ENCODE results near the gene SECISBP2L.
A peak's percentile ranks its signal among the peaks of the same experiment; 100 is the strongest.
"Not testable (repeated sequence)": the region's sequence is repeated elsewhere in the genome, so short reads cannot be mapped to it uniquely, and the experiment has no call there.

The SECISBP2L gene

DNA sequence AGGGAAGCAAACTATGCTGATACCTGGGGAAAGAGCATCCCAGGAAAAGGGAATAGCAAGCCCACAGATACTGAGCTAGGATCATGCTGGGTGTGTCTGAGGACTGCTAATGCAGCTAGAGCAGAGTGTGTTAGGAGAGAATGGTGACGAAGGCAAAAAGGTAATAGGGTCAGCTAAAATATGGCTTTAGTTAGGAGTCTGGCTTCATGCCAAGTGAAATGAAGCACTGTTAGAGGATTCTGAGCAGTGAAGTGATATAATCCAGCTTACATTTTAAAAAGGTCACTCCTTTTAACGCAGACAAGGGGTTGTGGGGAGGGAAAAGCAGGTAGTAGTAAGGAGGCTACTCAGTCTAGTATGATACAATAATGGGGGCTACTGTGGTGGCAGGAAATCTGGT is 30.4 kb downstream of the SECISBP2L start:
- no peak for DNase-seq (ENCODE audit: low read depth in 1 of 2, low spot score in 1 of 2)

DNA sequence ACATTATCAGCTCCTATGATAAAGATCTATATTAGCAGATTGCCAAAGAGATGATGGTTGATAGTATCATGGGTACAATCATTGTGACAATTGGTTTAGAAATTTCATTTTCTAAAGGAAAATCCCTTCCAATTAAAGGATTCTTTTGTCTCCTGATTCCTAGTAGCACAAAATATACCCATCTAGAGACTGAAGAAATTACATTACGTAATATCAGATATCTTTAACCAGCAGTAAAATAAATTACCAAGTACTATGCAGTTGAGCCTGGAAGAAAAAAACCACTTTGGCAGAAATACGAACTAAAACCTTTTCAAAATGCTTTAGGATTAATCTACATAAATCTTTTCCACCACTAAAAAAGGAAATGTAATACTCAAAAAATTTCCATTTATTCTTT is 46.9 kb downstream of the SECISBP2L start:
- DNase-seq (ENCODE audit: low read depth in 1 of 2, low spot score in 1 of 2): no peak

DNA sequence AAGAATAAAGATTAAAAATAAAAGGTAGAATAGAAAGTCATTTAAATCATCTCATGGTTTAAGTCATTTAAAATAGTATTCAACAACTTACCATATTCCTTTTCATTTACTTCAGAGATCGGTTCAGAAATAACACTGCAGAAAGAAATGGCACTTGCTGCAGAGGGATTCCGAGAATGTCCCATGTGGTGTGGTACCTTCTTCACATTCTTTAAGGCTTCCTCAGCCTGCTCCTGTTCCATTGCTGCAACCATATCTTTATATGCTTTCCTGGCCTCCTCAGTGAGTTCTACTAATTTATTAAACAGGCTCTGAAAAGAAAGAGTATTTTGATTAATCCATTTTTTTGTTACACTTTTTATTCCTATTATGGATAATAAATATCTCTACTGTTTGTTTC is 50.0 kb downstream of the SECISBP2L start:
- no peak for DNase-seq (ENCODE audit: low read depth in 1 of 2, low spot score in 1 of 2)

DNA sequence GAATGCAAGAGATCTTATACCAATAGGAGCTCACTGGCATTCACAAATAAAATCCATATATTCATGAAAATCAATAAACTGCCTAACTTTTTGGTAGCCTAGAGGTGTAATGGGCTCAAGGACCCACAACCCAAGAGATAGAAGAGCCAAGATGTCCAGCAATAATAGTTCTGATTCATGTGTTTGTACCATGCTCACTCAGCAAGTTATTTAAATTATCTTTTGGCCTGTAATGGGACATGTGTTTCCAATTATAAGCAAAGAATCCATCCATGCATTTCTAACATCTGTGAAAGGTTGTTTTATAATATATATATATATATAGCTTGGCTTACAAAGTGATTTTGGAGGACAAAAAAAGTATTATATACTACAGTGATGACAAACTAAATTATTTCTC is 52.9 kb downstream of the SECISBP2L start:
- DNase-seq (ENCODE audit: low read depth in 1 of 2, low spot score in 1 of 2): no peak

DNA sequence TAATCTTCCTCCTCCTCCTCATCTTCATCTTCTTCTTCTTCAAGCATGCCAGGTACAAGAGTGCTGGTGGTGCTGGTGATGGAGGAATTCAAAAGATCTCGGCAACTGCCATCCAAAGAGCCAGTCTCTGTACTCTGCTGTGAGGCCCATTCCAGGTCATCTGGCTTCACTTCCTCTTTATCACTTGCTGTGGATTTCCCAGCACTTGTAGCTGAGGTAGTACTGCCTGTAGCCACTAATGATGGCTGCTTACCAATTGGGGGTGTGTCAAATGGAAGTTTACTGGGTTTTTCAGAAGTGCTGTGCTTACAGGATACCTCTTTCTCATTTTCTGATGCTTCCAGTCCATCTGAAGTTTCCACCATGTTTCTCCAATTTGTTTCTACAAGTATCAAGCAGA is 53.7 kb downstream of the SECISBP2L start:
- DNase-seq (ENCODE audit: low read depth in 1 of 2, low spot score in 1 of 2): no peak

DNA sequence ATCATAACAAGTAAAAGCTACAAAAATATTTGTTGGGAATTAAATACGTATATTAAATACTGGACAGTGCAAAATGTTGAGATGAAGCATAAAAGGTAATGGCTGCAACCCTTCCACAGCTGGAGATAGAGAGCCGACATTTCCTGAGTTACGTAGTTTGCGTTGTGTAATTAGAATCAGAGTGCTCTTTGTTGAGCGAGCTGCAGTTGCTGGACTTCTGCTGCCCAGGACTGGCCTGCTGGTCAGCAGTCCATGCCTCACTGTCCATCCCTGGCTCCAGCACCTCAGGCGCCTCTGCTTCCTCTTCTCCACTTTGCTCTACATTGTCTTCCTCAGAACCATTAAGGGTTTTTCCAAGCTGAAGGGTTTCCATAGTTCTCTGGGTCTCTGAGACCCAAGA is 54.1 kb downstream of the SECISBP2L start:
- DNase-seq (ENCODE audit: low read depth in 1 of 2, low spot score in 1 of 2): no peak

DNA sequence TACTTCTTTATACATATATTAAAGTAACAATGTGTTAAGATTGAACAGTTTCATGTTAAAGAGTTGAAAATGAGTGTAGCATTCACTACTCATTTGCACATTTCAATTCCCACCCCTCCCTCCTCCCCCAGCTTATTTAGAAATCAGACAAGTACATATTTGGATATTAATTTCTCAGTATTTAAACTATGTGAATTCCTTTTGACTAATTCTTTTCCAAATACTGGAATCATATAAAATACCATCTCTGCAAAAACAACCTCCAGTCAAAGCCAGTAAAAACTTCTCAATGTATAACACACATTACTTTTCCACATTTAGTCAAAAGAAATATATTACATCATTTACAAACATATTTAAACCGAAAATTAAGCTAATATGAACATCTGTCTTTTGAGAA is 57.1 kb downstream of the SECISBP2L start:
- DNase-seq (ENCODE audit: low read depth in 1 of 2, low spot score in 1 of 2): no peak

DNA sequence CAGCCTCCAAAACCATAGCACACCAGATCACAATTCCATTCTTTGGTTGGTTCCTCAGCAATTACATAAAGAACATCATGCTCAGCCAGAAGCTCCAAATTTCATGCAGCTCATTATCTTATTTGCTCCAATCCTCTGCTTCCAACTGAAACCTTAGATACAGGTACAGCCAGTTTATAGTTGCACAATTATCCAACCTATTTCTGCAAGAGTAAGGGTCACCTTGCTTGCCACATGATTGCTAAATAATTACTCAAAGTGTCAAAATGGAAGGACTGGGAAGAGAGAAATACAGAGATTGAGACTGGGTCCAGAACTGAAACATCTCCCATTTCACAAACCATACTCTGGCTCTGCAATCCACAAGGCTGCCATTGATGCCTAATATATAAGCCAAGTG is 59.1 kb downstream of the SECISBP2L start:
- DNase-seq (ENCODE audit: low read depth in 1 of 2, low spot score in 1 of 2): no peak

DNA sequence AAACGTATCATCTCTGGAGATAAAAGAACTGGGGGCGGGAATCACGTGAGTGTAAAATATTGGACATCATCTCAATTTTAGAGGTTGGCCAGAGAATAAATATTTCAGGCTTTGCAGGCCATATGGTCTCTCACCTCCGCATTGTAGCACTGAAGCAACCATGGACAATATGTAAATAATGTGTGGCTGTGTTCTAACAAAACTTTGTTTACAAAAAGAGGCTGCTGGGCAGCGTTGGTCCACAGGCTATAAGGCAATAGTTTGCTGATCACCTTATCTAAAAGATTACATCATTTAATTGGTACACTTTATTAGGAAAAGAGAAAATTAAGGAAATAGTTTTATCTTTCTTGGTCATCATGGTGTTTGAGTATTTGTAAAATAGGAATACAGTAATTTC is 60.0 kb downstream of the SECISBP2L start:
- no peak for DNase-seq (ENCODE audit: low read depth in 1 of 2, low spot score in 1 of 2)

DNA sequence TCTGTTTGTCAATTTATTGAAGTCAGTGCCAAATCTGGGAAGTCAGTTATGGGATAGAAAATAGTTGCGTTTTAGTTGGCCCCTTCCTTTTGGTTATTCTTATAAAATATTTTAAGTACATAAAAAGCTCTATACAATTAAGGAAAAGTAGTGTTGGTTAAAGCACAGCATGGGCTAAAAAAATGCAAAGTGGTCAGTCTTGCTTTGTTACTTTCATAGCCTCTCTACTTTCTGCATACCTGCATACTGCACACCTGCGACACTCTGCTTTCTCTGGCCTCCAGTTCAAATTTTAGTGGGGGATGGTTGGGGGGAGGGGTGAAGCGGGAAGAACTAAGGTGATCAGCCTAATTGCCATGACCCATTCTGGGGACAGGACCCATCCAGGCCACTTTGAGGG is 60.7 kb downstream of the SECISBP2L start:
- DNase-seq (ENCODE audit: low read depth in 1 of 2, low spot score in 1 of 2): no peak

DNA sequence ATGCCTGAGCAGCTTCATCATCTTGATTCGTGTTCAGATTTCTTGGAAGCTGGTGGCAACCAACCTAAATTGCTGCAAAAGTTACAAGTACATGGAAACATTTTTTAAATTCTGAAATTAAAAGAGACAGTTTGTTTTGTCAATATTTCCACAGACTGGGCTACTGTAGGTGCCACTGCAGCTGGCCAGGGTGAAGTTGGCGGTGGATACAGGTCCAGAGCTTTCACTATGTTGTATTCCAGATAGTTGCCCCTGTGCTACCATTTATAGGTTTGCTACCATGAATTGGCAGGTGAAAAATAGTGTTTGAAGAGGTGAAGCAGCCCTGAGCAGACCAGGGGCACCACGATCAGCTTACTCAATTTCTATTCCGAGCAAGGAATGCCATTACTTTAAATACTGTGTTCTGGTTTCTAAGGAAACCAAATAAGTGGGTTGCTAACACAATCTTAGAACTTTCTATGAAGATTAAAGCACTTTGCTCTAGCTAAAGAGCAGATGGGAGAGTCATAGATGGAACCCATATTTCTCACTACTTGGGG is 61.4 kb downstream of the SECISBP2L start:
- DNase-seq (ENCODE audit: low read depth in 1 of 2, low spot score in 1 of 2): no peak

DNA sequence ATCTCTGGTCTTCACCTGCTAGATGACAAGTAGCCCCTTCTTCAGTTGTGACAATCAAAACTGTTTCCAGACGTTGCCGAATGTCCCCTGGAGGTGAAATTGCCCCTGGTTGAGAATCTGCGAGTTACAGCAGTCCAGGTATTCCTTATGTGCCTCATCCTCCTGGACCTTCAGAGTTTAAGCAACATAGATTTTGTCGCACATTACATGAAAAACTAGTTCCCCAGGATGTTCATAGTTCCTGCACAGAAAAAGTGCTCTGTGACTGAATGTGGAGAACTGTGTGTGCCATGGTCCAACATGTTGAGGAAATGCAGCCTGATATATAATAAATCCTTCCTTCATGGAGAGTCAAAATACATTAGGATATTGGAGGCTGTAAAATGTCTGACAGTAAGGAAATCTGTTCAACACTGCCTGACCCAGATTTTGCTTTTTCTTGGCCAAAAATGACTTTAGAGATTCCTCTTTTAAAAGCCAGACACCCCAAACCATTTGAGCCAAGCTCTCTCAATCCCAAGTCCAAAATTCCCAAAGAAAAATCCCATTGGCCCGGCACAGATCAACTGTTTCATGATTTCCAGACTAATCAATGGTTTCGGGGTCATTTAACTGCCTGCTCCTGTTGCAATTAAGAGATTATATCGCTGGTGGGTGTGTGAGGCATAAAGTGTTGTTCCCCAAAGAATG is 62.1 kb downstream of the SECISBP2L start:
- DNase-seq (ENCODE audit: low read depth in 1 of 2, low spot score in 1 of 2): no peak

DNA sequence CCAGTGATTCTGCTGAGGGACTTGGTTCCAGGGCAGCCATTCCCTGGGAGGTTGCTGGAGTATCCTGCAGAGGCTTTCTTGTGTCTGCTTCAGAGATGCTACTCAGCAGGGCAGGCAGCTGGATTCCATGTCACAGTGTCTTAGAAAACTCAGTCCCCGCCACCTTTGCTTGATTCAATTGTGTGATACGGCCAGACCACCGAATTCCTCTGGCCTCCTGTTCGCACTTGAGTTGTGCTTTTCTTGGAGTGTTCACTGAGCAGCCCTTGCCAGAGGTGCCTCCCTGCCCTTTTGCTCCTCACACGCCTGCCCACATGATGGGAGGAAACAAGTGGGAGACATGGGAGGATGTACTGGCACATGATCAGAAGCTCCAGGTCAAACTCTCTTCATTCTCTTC is 62.9 kb downstream of the SECISBP2L start:
- no peak for DNase-seq (ENCODE audit: low read depth in 1 of 2, low spot score in 1 of 2)

DNA sequence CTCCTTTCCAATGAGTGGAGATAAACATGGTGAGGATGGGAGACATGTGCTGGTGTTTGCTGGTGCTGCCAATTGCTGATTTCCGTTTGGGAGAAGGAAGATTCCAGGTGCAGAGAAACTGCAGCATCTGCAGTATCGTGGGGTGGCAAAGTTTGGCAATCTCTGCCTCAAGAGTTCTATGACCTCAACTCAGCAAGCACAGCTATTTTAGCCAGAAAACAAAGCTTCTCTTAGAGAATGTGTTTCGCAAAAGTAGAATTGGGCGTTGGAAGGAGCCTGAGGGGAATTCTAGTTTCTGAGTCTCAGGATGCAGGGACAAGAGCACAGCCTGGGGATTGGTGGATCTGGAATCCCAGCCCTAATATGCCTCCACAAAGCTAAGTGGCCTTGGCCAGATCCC is 64.3 kb downstream of the SECISBP2L start:
- no peak for DNase-seq (ENCODE audit: low read depth in 1 of 2, low spot score in 1 of 2)

DNA sequence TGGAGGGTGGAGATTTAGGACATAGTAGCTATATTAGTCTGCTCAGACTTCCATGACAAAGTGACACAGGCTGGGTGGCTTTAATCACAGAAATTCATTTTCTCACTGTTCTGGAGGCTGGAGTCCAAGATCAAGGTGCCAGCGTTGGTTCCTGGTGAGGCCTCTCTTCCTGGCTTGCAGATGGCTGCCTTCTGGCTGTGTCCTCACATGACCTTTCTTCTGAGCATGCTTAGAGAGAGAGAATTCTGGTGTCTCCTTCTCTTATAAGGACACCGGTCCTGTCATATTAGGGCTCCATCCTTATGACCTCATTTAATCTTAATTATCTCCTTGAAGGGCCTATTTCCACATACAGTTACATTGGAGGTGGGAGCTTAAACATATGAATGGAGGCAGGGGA is 67.6 kb downstream of the SECISBP2L start:
- no peak for DNase-seq (ENCODE audit: low read depth in 1 of 2, low spot score in 1 of 2)

DNA sequence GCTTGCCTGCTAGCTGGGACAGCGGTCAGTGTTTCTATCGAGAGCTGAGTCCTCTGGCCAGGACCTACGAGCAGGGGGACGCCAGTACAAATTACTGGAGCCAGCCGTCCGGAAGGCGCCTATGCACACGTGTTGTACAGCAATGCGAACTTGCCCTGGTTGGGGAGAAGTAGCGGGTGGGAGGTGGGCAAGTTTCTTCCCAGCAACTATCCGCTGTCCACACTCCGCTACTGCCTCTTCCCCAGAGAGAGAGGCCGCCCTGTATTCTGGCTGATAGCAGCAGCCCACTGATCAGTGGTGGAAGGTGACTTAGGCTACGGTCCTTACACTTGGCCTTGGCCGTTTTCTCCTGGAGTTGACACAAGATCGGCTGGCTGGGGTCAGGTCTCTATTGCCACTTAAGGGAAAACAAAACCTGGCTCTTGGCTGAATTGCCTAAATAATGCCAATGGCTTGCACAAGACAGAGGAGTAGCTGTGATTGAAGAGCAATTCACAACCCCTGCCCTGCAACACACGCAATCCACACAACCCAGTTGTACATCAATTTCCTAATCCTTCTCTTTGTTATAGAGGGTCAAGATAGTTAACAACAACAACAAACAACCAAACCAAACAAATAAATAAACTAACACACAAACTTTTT is 69.7 kb downstream of the SECISBP2L start:
- DNase-seq (ENCODE audit: low read depth in 1 of 2, low spot score in 1 of 2): no peak

DNA sequence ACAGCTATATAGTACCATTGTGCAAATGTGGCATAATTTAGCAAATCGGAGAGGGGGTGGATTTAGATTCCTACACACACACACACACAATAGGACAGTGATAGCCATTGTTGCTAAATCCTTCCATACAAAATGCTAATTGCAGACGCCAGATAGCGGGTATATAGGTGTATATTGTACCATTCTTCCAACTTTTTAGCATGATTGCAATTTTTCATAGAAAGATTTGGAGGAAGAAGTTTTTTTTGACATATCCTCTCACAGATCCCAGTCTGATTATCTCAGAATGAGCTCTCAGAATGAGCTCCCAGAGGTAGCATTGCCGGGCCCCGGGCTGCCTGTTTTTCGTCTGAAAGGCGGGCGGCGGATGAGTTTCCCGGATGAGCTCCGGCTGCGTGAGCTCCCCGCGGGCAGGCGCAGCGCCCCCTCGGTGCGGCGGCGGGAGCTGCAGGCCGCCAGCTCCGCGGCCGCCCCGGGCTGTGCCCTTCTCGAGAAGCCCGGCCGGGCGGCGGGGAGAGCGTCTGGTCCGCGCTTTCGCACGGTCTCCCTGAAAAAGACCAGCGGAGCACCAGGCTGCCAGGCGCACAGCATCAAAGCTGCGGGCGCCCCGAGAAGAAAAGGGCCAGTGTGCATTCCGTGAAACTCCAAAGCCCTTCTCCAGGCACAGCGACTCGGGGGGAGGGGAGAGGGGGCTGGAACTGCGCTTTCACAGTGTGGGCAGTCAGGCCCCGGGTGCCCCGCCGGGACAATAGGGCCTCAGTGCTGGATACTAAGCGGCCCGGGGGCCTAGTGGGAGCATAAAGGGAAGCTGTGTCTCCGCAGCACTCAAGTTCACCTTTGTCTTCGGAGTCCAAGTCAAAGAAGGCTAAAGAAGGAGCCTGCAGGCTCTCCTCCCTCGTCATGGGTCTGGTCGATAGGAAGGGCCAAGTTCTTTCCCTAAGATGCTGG is 70.5 kb downstream of the SECISBP2L start:
- DNase-seq (ENCODE audit: low read depth in 1 of 2, low spot score in 1 of 2): peak; percentile 36 to 56

DNA sequence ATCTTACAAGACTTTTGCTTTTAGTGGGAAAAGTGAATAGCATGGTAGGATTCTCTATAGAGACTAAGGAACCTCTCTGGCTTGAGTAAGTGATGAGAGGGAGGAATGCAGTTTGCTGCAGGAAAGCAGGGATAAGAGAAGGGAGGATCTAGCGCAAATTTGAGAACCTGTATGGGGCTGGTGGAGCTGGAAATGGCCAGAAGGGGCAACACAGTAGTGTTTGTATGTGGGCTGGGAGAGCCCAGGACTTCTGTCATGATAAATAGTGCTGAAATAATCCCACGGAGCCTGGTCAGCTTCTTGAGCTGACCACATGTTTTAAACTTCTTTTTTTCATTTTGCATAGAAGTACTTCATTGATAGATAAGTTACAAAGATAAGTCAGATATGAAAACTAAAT is 71.4 kb downstream of the SECISBP2L start:
- no peak for DNase-seq (ENCODE audit: low read depth in 1 of 2, low spot score in 1 of 2)

DNA sequence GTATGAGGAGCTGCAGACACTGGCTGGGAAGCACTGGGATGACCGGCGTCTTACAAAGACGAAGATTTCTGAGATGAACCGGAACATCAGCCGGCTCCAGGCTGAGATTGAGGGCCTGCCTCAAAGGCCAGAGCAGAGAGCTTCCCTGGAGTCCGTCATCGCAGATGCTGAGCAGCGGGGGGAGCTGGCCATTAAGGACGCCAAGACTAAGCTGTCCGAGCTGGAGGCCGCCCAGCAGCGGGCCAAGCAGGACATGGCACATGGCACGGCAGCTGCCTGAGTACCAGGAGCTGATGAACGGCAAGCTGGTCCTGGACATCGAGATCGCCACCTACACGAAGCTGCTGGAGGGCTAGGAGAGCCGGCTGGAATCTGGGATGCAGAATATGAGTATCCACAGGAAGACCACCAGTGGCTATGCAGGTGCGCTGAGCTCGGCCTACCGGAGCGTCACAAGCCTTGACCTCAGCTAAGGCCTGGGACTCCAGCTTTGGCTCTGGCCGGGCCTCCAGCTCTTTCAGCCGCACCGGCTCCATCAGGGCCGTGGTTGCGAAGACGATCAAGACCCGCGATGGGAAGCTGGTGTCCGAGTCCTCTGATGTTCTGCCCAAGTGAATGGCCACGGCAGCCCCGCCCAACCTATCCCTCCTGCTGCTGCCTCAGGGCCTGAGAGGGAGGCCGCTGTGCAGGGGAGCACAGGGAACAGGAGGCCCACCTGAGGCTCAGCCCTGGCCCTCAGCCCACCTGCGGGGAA is 73.3 kb downstream of the SECISBP2L start:
- no peak for DNase-seq (ENCODE audit: low read depth in 1 of 2, low spot score in 1 of 2)

DNA sequence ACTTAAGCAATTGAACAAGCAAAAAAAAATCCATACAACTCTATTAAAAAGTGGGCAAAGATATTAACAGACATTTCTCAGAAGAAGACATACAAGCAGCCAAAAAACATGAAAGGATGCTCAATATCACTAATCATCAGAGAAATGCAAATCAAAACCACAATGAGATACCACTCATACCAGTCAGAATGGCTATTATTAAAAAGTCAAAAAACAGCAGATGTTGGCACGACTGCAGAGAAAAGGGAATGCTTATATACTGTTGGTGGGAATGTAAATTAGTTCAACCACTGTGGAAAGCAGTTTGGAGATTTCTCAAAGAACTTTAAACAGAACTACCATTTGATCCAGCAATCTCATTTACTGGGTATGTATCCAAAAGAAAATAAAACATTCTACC is 75.3 kb downstream of the SECISBP2L start:
- DNase-seq (ENCODE audit: low read depth in 1 of 2, low spot score in 1 of 2): not testable (repeated sequence)

DNA sequence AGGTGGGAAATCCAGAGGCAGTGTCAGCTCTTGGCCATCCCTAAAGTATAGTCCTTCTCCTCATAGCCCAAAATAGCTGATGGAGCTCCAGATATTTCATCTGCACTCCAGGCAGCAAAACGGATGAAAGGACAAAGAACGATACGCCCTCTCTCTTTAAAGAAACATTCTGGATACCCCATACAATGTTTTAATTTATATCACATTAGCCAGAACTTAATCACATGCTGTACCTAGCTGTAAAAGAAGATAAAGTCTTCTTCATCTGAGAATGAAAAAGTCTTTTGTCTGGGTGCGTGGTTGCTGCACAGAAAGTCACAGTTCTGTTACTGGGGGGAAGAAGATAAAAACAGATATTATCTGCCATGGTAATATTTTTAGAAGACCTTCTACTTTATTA is 78.2 kb downstream of the SECISBP2L start:
- no peak for DNase-seq (ENCODE audit: low read depth in 1 of 2, low spot score in 1 of 2)
